GM12891 (cell line): ENCODE measurements around the gene C5orf46.

Source experiments
- DNase-seq: peaks from one replicate; pipeline ENCODE4 v3.0.0; 2011; ENCODE audit warnings: low spot score; ENCODE audit not compliant: insufficient read length
- FAIRE-seq: peaks from 2 replicates; lab custom pipeline; 2011; peaks lifted over from hg19 to GRCh38; lab: Jason Lieb, UNC
- PAX5 ChIP-seq: IDR thresholded peaks from 2 replicates; pipeline ENCODE4 v1.6.1; 2011; ENCODE audit warnings: low read length, moderate library complexity, mild to moderate bottlenecking; ENCODE audit not compliant: insufficient read depth, severe bottlenecking
- POLR2A ChIP-seq: IDR thresholded peaks from 2 replicates; pipeline ENCODE4 v1.6.1; 2011; ENCODE audit warnings: low read depth, low read length, control low read depth
- POLR2AphosphoS5 ChIP-seq: IDR thresholded peaks from 2 replicates; pipeline ENCODE4 v1.6.1; 2011; ENCODE audit warnings: low read depth, low read length, control low read depth
- POU2F2 ChIP-seq: IDR thresholded peaks from 2 replicates; pipeline ENCODE4 v1.6.1; 2011; ENCODE audit warnings: low read depth, mild to moderate bottlenecking, control low read depth, low read length, moderate library complexity
- SPI1 ChIP-seq: IDR thresholded peaks from 2 replicates; pipeline ENCODE4 v1.6.1; 2011; ENCODE audit warnings: low read depth, low read length, control low read depth
- TAF1 ChIP-seq: IDR thresholded peaks from 2 replicates; pipeline ENCODE4 v1.6.1; 2011; ENCODE audit warnings: low read depth, low read length, control low read depth

The C5orf46 gene

DNA sequence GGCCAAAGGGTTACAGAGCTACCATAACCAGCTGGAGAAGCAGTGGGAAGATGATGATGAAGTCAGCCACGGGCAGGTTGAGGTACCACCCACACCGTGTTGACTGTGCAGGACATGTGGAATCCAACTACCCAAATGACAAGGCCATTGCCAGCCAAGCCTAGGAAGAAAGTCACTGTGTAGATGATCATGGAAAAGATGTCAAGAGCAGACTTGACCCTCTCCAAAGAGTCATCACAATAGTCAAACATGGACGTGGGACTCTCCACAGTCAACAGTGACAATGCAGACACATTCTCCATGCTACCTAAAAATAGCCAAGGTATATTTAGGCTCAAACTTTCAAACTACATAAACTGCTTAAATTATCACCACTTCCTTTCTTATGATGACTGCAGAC lies 54.0 kb downstream of the C5orf46 start:
- no peak for FAIRE-seq
- DNase-seq: no peak
- TF ChIP-seq POU2F2: no peak
- no peak for TF ChIP-seq PAX5
- TF ChIP-seq TAF1: no peak
- no peak for TF ChIP-seq POLR2A

DNA sequence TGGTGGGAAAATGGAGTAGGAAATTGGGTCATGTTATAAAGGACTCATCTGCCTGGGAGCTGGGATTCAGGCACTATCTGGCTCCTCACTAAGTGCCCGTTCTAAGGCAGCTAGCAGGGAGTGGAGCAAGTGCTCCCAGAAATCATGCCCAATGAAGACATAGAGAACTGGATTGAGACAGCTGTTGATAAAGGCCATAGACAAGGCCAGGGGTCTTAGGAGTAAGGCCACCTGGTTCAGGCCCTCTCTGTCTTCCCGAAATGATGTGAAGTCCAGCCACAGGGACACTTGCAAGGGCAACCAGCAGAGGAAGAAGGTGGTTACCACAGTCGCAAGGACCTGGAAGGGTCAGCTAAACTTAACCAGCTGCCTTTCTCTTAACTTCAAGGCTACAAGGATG lies 54.8 kb downstream of the C5orf46 start:
- TF ChIP-seq POLR2AphosphoS5 (no peak), SPI1 (no peak), TAF1 (no peak), PAX5 (no peak), POLR2A (no peak), POU2F2 (no peak)
- DNase-seq (no peak), FAIRE-seq (no peak)

GRCh38 chr5:147849226-147849625 lies 57.1 kb downstream of the C5orf46 start:
- DNase-seq (no peak), FAIRE-seq (no peak)
- TF ChIP-seq POLR2A (no peak), POLR2AphosphoS5 (no peak), SPI1 (no peak), POU2F2 (no peak), TAF1 (no peak), PAX5 (no peak)

DNA sequence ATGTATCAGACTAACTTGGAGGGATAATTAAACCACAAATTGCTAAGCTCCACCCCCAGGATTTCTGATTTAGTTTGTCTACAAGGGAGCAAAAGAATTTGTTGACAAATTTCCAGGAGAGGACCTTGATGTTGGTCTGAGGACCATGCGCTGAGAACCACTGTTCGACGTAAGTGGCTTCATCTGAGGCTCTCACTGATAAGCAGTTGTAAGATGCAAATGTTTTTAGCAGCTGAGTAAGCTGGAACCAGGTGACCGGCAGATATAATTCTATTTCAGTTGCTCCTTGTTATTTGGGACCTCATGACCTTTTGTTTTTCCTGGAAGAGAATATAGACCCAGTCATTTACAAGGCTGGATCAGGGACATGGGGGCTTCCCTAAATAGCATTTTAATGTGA lies 60.7 kb downstream of the C5orf46 start:
- TF ChIP-seq POLR2AphosphoS5 (no peak), POLR2A (no peak), SPI1 (no peak), POU2F2 (no peak), TAF1 (no peak), PAX5 (no peak)
- FAIRE-seq (no peak), DNase-seq (no peak)

GRCh38 chr5:147844846-147845245 lies 61.5 kb downstream of the C5orf46 start:
- TF ChIP-seq POLR2A (no peak), TAF1 (no peak), POLR2AphosphoS5 (no peak), POU2F2 (no peak), SPI1 (no peak), PAX5 (no peak)
- DNase-seq (no peak), FAIRE-seq (no peak)

DNA sequence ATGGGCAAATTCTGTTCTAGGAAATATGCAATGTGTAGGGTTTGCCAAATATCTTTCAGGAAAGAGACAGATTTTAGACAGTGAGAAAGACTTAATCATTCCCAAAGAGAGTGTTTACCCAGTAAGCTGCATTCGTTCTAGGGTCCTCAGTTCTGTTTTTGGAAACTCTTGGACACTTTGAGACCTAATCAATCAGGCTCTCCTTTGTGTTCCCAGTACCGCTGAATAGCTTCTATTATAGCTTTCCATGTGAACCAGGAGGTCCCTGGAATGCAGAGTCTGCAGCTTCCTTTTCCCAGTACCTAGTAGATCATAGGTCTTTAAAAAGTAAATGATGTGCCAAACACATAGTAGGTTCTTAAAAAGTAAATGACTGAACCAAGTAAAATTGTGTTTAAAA lies 63.5 kb downstream of the C5orf46 start:
- no peak for TF ChIP-seq TAF1
- TF ChIP-seq POLR2AphosphoS5: no peak
- TF ChIP-seq PAX5: no peak
- no peak for TF ChIP-seq POU2F2
- no peak for TF ChIP-seq POLR2A
- DNase-seq (no peak), FAIRE-seq (no peak)
